HG03045 (cell line): ENCODE measurements around the gene RIMS4.

ENCODE experiments used
- ATAC-seq: cut with Tn5 transposase; IDR thresholded peaks from one replicate; pipeline ENCODE4 v1.9.1; 2021; ENCODE audit warnings: mild to moderate bottlenecking, moderate library complexity; ENCODE audit not compliant: unreplicated experiment

RIMS4 gene

DNA sequence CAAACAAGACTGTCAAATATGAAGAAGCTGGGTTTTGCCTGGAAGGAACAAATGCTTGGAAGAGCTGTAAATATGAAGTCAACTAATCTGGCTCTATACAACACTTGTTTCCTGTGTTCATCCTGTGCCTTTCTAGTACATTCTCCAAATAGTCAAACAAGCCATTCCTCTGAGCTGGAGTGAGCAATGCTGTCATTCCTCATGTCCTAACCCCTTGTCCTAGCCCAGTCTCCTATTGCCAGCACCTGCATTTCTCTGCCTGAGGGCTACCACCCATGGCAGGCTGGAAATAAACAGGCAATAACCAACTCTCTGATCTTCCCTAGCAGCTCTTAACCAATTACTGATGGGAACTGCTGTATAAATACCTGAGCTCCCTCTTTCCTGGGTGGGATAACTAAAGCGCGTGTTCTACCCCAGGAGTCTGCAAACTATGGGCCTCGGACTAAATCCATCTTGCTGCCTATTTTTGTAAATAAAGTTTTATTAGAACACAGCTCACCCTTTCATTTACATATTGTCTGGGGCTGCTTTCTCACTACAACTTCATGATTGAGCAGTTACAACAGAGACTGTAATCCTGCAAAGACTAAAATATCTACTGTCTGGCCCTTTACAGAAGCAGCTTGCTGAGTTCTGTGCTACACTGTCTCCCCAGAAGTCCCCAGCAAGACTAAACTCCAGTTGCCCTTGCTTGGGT is 13.4 kb downstream of the RIMS4 start:
- no peak for ATAC-seq

DNA sequence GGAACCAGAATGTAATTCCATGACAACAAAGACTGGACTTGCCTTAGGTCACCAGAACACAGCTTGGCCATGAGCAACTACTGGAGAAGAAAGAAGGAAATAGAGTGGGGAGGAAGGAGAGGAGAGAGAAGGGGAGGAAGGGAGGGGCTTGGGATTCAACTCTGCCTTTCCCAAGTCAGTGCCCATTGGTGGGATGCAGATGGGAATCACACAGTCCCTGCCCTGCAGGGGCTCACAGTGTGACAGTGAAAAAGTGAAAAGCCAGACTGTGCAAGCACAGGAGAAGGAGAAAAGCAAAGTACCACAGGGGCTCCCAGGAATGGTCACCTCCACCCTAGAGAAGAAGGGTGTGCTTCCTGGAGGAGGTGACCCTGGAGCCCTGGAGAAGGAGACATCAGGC is 14.0 kb downstream of the RIMS4 start:
- ATAC-seq = no peak

DNA sequence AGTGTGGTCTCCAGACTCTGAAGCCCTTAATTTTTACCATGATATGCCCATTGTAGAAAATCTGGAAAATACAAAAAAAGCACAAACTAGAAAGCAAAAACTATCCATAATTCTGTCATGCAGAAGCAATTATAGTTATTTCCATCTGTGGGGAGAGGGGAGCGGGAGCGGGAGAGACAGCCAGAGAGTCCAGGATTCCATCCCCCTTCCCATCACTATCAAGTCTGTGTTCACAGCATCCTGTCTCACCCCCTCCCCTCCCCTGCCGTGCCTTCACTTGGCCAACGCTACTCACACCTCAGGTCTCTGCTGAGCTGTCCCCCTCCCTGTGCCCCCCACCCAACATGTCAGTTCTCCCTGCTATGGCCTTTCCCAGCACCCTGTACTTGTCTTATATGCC is 14.5 kb downstream of the RIMS4 start:
- ATAC-seq = no peak

GRCh38 chr20:44792796-44793195 is 17.6 kb downstream of the RIMS4 start:
- ATAC-seq = no peak

DNA sequence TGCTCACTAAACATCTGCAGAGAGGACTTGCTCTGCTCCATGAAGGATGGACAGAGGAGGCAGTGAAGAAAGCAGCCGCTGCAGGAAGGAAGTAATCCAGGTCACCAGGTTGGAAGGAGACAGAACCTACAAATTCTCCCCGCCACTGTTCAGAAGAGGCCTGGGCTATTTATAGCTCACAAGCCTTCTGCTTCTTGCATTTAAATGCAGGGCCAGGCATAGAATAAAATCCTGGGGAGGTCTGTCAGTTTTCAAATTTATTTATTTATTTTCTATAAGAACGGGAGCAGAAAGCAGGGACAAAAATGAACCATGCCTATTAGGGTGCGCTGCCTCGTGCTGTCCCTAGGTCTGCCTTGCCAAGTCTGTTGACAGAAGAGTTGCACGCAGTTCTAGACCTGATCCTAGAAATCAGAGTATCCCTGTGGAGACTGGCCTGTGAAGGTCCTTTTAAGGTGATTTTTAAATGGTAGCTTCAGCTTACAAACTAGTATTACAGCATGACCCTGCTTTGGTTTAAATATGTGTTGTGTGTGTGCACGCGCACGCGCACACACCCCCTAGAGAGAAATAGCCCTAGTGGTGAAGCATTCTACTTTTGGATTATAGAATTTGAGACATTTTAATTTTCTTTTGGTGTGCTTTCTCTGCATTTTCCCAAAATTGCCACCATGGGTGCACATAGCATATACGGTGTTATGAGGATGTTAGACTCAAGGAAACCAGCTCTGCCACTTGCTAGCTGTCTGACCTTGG is 19.5 kb downstream of the RIMS4 start:
- no peak for ATAC-seq

- ATAC-seq = no peak
Observed at GRCh38 chr20:44788706-44789456, 21.5 kb downstream of the RIMS4 start.

- ATAC-seq = no peak
Observed at GRCh38 chr20:44787299-44787698, 23.0 kb downstream of the RIMS4 start.

DNA sequence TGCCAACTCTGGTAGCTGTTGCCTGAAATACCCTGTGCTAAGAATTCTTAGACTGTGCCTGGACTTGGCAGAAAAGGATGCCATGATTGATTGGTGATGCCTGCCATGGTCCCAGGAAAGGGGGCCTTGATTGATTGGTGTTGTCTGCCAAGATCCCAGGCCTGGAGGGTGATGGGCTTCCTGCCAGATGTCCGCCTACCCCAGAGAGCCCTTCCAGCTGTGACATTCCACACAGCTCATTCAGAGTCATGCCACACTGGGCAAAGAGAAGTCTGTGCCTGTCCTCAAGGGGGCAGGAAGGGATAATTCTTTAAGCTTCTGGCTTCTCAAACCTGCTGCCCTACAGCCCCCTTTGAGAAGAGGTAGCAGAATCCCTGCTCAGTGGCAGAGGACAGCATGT is 24.6 kb downstream of the RIMS4 start:
- no peak for ATAC-seq

DNA sequence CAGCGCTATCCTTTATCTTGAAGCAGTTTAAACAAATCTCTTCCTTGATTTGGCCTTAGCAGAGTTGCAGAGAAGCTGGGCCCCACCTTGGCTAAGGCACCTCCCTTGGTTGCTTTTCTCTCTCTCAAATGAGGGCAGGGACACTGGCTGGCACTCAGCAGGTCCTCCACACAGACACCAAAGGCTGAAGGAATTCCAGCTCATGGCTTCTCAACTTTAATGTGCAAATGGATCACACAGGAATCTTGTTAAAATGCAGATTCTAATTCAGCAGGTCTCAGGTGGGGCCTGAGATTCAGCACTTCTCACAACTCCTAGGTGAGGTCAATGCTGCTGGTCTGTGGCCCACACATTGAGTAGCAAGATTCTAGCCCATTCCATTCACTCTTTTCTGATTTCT is 25.7 kb downstream of the RIMS4 start:
- no peak for ATAC-seq

DNA sequence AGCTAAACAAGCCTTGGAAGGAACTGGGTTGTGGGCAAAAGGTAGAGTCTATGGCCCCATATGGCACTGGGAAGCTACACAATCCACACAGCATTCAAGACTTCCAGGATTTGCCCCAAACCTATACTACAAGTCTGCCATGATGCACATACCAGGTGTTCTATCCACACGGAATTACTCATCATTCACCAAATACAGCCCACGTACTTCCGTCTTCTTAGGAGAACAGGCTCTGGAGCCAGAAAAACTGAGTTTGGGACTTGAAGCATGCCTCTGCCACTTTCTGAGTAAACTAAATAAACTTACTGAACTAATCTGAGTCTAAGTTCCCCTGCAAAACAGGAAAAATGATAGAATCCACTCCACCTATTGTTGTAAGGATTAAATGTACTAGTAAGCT is 28.6 kb downstream of the RIMS4 start:
- no peak for ATAC-seq

GRCh38 chr20:44781118-44781517 is 29.2 kb downstream of the RIMS4 start:
- ATAC-seq = no peak

- no peak for ATAC-seq
Observed at GRCh38 chr20:44780226-44780625, 30.1 kb downstream of the RIMS4 start.

DNA sequence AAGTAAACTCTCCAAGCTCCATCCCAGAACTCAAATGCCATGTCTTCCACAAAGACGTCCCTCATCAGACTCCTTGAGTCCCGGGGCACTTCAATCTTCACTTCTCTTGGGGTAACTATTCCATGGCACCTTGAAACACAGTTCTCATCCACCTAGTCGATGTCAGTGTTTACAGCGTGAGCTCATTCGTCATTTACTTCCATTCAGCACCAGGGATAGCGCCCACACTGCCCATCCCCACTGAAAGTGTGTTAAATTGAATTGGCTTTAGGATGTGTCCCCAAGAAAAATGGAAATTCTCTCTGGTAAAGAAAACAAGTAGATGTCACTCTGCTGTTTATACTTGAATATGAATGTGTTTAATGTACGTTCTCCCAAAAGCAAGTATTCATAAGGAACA is 33.4 kb downstream of the RIMS4 start:
- no peak for ATAC-seq

DNA sequence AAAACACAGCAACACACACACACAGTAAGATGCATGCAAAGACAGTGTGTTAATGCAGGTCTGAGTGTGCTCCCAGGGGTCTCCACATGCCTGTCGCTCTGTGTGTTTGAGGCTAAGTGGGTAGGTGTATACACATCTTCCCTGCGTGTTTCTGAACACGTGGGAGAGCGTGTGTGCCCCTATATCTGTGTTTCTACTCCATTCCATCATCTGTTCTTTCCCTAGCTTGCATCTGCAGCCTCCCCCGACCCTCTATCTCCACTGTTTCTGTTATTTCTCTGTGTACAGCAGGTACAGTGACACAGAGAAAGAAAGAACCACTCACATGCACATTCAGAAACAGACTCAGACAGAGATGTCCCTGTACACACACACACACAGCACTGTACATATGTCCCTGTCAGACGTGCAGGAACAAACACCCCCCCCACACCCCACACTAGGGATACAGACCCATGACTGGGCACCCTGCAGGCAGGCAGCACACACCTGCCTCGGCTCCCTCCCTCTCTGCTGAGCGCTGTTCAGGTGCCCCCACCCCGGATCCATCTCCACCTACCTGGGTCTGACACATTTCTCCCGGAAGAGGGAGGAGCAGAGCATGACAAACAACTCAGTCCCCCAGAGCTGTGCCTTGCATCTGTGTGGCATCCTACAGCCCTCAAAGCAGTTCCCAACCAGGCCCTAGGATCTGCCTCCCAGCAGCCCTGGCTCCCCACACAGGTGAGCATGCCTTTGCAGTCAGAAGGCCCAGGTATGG is 37.1 kb downstream of the RIMS4 start:
- ATAC-seq = no peak

DNA sequence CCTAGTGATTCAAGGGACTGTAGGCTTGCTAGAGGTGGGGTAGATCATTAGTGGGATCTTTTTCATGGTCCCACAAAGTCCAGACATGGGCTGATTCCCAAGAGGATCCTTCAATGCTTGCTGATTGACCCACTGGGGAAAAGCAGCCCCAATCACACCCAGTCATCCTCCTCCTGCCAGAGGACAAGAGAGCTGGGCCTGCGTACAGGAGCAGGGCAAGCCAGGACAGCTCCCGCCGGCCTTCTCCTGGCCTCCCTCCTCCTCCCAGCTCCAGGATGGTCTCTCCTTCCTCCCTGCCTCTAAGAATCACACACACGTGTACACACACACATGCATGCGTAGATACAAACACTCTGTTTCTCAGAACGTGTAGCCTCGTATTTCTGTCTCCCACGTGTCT is 37.7 kb downstream of the RIMS4 start:
- ATAC-seq = no peak

DNA sequence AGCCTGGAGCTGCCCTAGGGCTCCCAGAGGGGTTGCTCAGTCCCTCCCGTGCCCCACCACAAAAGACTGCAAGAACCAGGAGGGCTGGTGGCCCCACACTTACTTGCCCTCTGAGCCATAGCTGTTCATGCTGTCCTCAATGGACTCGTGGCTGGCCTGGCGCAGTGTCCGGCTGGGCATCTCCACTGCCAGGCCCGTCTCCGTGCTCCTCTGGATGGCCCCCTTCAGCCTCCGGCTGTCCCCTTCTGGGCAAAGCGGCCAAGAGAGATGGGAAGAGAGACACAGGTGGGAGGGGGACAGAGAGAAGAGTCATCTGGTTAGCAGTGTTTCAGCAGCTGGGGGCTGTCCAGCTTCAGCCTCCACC is 39.2 kb downstream of the RIMS4 start:
- ATAC-seq = no peak

- no peak for ATAC-seq
Observed at GRCh38 chr20:44770484-44771171, 39.7 kb downstream of the RIMS4 start.

DNA sequence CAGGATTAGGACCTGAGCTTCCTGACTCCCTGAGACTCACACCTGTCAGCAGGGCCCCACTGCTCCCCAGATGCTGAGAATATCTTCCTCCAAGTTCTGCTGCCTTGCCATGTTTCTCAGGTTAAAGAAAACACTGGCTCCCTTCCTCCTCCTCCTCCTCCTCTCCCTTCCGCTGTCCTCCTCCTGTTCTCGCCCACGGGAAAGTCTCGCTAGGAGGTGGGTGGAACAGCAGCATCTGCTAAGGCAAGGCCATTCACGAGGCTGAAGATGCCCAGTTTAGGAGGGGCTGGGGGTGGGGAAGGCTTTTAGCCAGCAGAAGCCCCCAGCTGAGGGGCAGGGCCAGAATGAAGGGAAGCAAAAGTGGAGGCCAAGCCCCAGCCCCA is 40.9 kb downstream of the RIMS4 start:
- ATAC-seq = no peak

GRCh38 chr20:44768854-44769480 is 41.4 kb downstream of the RIMS4 start:
- ATAC-seq = no peak

GRCh38 chr20:44768256-44768655 is 42.1 kb downstream of the RIMS4 start:
- no peak for ATAC-seq
